Parathyroid adenoma (tissue), 2 donors: ENCODE results near the gene TNN.

ENCODE experiments used
- H2AFZ ChIP-seq: fragments of 300-600 bp; sonication (generic); one replicate; pipeline ENCODE4 v1.7.0; 2017; ENCODE audit warnings: antibody characterized with exemption, mild to moderate bottlenecking
- H3K27ac ChIP-seq: fragments of 300-600 bp; sonication (generic); one replicate; pipeline ENCODE4 v1.7.0; 2017
- H3K27me3 ChIP-seq: fragments of 300-600 bp; sonication (generic); one replicate; pipeline ENCODE4 v1.7.0; 2017; ENCODE audit warnings: low read length; ENCODE audit not compliant: control insufficient read depth, insufficient read depth
- H3K36me3 ChIP-seq: fragments of 300-600 bp; sonication (generic); one replicate; pipeline ENCODE4 v1.7.0; 2017; ENCODE audit warnings: low read length; ENCODE audit not compliant: control insufficient read depth, insufficient read depth
- H3K4me1 ChIP-seq: fragments of 300-600 bp; sonication (generic); one replicate; pipeline ENCODE4 v1.7.0; 2017; ENCODE audit warnings: control low read depth
- H3K4me2 ChIP-seq: fragments of 300-600 bp; sonication (generic); one replicate; pipeline ENCODE4 v1.7.0; 2017; ENCODE audit warnings: low read length
- H3K4me3 ChIP-seq: fragments of 300-600 bp; sonication (generic); one replicate; pipeline ENCODE4 v1.7.0; 2017; ENCODE audit warnings: low read depth, low read length
- H3K79me2 ChIP-seq: fragments of 300-600 bp; sonication (generic); one replicate; pipeline ENCODE4 v1.7.0; 2017; ENCODE audit warnings: control low read depth
- H3K9ac ChIP-seq: fragments of 300-600 bp; sonication (generic); one replicate; pipeline ENCODE4 v1.7.0; 2017; ENCODE audit warnings: mild to moderate bottlenecking
- H3K9me3 ChIP-seq: fragments of 300-600 bp; sonication (generic); one replicate; pipeline ENCODE4 v1.7.0; 2017; ENCODE audit warnings: low read length; ENCODE audit not compliant: control insufficient read depth
- CTCF ChIP-seq: fragments of 300-600 bp; sonication (generic); IDR thresholded peaks from one replicate; pipeline ENCODE4 v1.7.0; 2017; ENCODE audit warnings: antibody characterized with exemption, mild to moderate bottlenecking
- donor health status: primary hyperparathyroidism.

Gene TNN

DNA sequence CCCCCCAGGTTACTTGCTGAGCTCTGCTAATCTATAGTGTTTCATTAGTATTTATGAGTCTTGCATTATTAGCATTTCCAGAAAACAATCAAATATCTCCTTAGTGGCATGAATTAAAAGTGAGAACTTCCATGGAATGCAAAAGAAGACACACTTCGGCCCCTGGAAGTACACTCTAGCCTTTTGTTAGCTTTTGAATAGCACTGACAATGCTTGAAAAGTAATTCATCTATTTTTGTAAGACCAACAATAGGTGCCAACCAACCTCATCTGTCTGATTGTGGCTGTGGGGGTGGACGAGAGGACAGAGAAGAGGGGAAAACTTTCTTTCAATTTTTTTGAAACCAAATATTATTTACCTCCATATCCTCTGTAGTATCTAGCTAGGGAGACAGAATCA is 97.1 kb downstream of the TNN start:
- Histone ChIP-seq H3K4me1 (no peaks in the 10 kb centered on the region), H3K9ac (no peak overlapping the region), H3K27me3 (no peaks in the 10 kb centered on the region), H2AFZ (no peak overlapping the region), H3K36me3 (no peaks in the 10 kb centered on the region), H3K9me3 (no peaks in the 10 kb centered on the region), H3K4me3 (no peak overlapping the region), H3K27ac (no peak overlapping the region), H3K4me2 (no peak overlapping the region), H3K79me2 (no peaks in the 10 kb centered on the region)
- no peak for TF ChIP-seq CTCF

DNA sequence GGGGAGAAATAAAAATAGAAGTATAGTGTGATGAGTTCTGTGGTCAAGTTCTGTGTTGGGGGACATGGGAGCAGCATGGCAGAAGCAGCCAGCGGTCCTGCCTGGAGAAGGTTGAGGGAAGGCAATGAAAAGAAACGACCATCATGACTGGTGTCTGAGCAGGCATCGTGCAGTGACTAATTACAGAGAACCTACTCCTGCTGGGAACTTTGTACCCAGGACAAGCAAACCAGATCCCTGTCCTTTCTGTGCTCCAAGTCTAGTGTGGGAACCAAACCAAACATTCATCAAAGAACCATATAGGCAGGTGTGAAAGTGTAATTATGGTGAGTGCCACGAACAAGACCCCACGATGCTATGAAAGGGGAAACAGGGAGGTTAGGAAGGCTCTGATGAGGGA is 99.1 kb downstream of the TNN start:
- no peak overlapping the region for H3K4me3 ChIP-seq
- H3K4me1 ChIP-seq = no peaks in the 10 kb centered on the region
- no peaks in the 10 kb centered on the region for H3K36me3 ChIP-seq
- H3K9ac ChIP-seq = no peak overlapping the region
- no peaks in the 10 kb centered on the region for H3K79me2 ChIP-seq
- no peak overlapping the region for H2AFZ ChIP-seq
- H3K4me2 ChIP-seq = no peak overlapping the region
- no peak for TF ChIP-seq CTCF
- no peaks in the 10 kb centered on the region for H3K27me3 ChIP-seq
- H3K9me3 ChIP-seq = no peaks in the 10 kb centered on the region
- no peak overlapping the region for H3K27ac ChIP-seq

DNA sequence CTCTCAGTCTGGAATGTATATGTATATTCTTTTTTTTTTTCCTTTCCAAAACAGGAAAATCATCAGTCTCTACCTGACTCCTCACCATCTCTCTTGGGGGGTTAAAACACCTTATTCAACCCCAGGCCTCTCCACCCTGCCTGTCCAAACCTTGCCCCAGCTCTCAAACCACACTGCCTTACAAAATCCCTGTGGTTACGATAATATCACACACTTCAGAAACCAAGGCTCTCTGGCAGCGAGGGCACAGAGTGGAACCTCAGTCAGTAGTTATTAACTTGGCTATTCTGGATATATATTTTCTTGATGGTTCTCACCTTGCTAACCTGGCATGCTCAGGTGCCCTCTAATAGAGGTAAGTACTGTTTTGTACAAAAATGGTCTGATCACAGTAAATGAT is 100.2 kb downstream of the TNN start:
- no peak overlapping the region for H3K4me3 ChIP-seq
- no peak overlapping the region for H2AFZ ChIP-seq
- TF ChIP-seq CTCF = no peak
- no peak overlapping the region for H3K9ac ChIP-seq
- no peaks in the 10 kb centered on the region for H3K4me1 ChIP-seq
- H3K27me3 ChIP-seq = no peaks in the 10 kb centered on the region
- no peak overlapping the region for H3K27ac ChIP-seq
- H3K4me2 ChIP-seq = no peak overlapping the region
- no peaks in the 10 kb centered on the region for H3K79me2 ChIP-seq
- H3K9me3 ChIP-seq = no peaks in the 10 kb centered on the region
- H3K36me3 ChIP-seq = no peaks in the 10 kb centered on the region

GRCh38 chr1:175168782-175169181 is 101.1 kb downstream of the TNN start:
- no peak overlapping the region for H3K4me3 ChIP-seq
- TF ChIP-seq CTCF = no peak
- H2AFZ ChIP-seq = no peak overlapping the region
- no peaks in the 10 kb centered on the region for H3K27me3 ChIP-seq
- no peaks in the 10 kb centered on the region for H3K36me3 ChIP-seq
- H3K9ac ChIP-seq = no peak overlapping the region
- H3K79me2 ChIP-seq = no peaks in the 10 kb centered on the region
- no peak overlapping the region for H3K27ac ChIP-seq
- no peak overlapping the region for H3K4me2 ChIP-seq
- H3K4me1 ChIP-seq = no peaks in the 10 kb centered on the region
- no peaks in the 10 kb centered on the region for H3K9me3 ChIP-seq

DNA sequence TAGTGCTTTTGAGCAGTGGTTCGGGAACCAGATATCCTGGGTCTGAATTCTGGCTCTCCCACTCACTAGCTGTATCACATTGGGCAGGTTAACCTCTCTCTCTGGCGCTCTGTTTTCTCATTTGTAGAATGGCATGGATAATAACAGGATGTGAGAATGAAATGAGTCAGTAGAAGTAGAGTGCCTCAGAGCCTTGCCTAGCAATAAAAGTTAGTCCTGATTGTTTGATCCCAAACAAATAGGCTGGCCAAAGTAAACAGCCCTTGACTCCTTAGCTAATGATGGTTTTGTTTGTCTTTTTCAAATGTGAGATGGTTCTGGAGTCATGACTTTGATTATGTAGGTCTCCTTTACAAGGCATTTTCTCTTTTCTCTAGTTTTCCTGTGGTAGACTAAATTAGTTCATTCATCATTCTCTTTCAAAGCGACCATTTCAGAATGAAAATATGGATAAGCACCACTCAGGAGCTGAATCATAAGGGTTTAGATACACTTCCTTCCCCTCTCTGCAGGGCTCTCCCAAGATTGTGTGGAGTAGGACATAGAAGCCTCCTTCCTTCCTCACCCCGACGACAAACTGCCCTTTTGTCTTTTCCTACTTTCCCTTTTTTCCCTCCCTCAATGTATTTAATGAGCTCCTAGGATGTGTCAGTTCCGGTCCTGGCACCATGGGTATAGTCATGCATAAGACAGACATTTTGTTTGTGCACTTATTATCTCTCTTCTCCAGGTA is 101.8 kb downstream of the TNN start:
- Histone ChIP-seq H2AFZ (no peak overlapping the region), H3K9me3 (no peaks in the 10 kb centered on the region), H3K4me3 (no peak overlapping the region), H3K4me1 (no peaks in the 10 kb centered on the region), H3K27me3 (no peaks in the 10 kb centered on the region), H3K9ac (no peak overlapping the region), H3K4me2 (no peak overlapping the region), H3K27ac (no peak overlapping the region), H3K36me3 (no peaks in the 10 kb centered on the region), H3K79me2 (no peaks in the 10 kb centered on the region)
- no peak for TF ChIP-seq CTCF
